ENCODE measurements around the gene TWIST2.

DNA sequence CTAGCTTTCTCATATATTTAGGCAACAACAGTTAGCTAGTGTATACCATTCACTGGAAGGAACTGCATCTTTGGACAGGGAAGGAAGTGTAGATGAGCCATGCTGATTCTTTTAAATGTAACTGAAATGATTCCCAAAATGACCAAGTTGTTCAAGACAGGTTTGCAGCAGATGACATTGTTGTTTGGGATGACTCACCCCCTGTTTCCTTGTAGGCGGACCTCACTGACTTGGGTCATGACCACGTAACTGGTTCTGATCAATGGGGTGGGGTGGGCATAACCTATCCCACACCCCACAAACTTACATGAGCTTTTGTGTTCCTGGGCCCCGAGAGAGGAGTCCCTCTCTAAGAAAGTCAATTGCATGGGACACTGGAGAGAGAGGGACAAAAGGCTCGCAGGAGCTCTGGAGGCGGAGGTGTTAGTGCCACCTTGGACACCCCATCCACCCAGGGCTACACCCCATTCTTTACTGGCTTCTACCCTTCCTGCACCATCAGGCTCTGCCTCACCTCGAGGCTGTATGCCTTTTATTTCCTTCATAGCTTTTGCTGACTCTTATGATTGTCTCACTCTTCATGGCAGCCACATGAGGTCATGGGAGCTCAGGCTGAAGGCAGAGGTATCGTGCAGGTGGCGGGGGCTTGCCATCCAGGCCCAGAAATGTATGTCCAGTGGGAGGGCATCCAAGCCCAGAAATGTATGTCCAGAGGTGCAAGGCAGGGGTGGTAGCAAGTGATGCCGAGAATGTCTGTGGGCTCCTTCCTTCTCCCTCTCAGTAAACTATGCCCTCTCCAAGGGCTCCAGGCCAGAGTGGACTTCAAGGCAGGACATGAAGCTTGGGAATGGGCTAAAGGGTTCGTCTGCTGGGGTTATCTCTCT, 108.0 kb downstream of the TWIST2 start:
- TF ChIP-seq, protein P1, sequence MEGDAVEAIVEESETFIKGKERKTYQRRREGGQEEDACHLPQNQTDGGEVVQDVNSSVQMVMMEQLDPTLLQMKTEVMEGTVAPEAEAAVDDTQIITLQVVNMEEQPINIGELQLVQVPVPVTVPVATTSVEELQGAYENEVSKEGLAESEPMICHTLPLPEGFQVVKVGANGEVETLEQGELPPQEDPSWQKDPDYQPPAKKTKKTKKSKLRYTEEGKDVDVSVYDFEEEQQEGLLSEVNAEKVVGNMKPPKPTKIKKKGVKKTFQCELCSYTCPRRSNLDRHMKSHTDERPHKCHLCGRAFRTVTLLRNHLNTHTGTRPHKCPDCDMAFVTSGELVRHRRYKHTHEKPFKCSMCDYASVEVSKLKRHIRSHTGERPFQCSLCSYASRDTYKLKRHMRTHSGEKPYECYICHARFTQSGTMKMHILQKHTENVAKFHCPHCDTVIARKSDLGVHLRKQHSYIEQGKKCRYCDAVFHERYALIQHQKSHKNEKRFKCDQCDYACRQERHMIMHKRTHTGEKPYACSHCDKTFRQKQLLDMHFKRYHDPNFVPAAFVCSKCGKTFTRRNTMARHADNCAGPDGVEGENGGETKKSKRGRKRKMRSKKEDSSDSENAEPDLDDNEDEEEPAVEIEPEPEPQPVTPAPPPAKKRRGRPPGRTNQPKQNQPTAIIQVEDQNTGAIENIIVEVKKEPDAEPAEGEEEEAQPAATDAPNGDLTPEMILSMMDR (IDR thresholded peaks at IDR 0.05; ENCODE audit: poor library complexity, severe bottlenecking), result no peak
- TF ChIP-seq MXI1 (conservative IDR thresholded peaks at IDR 0.05; ENCODE audit: poor library complexity, severe bottlenecking) (no peak), EZH2 (IDR thresholded peaks at IDR 0.05; ENCODE audit: borderline replicate concordance, insufficient read depth, low read length, poor library complexity, severe bottlenecking) (no peak), POLR2AphosphoS5 (IDR thresholded peaks at IDR 0.05) (no peak), SMC3 (conservative IDR thresholded peaks at IDR 0.05; ENCODE audit: poor library complexity) (no peak), EP300 (conservative IDR thresholded peaks at IDR 0.05; ENCODE audit: poor library complexity, severe bottlenecking) (no peak)

Data from neural cell (in vitro differentiated cells).